Progenitor cell of endocrine pancreas (in vitro differentiated cells): ENCODE measurements around the gene KCNJ11. TPM values are rescaled to one million over a fixed set of nuclear protein-coding genes. Genes with fewer than 3 reads are reported as not detected.
A peak's percentile ranks its signal among the peaks of the same experiment; 100 is the strongest.

Source experiments
- DNase-seq: peaks from one replicate; pipeline ENCODE4 v3.0.0; 2021; ENCODE audit warnings: low spot score; ENCODE audit not compliant: unreplicated experiment
- H3K27ac Mint-ChIP-seq: 2 replicates; pipeline ENCODE4 v1.8.0; 2021; ENCODE audit warnings: mild to moderate bottlenecking, moderate library complexity, mixed read lengths
- H3K27me3 Mint-ChIP-seq: 2 replicates; pipeline ENCODE4 v1.8.0; 2021; ENCODE audit warnings: mixed read lengths
- H3K36me3 Mint-ChIP-seq: 2 replicates; pipeline ENCODE4 v1.8.0; 2022; ENCODE audit warnings: mixed read lengths; ENCODE audit not compliant: insufficient read depth
- H3K4me1 Mint-ChIP-seq: 2 replicates; pipeline ENCODE4 v1.8.0; 2021; ENCODE audit warnings: low read depth, mixed read lengths
- H3K4me3 Mint-ChIP-seq: 2 replicates; pipeline ENCODE4 v1.8.0; 2021; ENCODE audit warnings: low read depth, mild to moderate bottlenecking, moderate library complexity, mixed read lengths
- H3K9me3 Mint-ChIP-seq: 2 replicates; pipeline ENCODE4 v1.8.0; 2021; ENCODE audit warnings: low read depth, mixed read lengths
- total RNA-seq: library from RNA; stranded (reverse); gene quantifications from 2 replicates; pipeline ENCODE4 v1.2.1, GENCODE V29; 2021
- TF ChIP-seq, protein P1 (sequence below): fragments of 200-600 bp; sonication (generic); IDR thresholded peaks from one replicate; pipeline ENCODE4 v1.5.0; 2021; ENCODE audit warnings: antibody characterized with exemption, mild to moderate bottlenecking; ENCODE audit not compliant: unreplicated experiment

Gene KCNJ11
- total RNA-seq, 1 donor from 2014 or later: 8.1 TPM

DNA sequence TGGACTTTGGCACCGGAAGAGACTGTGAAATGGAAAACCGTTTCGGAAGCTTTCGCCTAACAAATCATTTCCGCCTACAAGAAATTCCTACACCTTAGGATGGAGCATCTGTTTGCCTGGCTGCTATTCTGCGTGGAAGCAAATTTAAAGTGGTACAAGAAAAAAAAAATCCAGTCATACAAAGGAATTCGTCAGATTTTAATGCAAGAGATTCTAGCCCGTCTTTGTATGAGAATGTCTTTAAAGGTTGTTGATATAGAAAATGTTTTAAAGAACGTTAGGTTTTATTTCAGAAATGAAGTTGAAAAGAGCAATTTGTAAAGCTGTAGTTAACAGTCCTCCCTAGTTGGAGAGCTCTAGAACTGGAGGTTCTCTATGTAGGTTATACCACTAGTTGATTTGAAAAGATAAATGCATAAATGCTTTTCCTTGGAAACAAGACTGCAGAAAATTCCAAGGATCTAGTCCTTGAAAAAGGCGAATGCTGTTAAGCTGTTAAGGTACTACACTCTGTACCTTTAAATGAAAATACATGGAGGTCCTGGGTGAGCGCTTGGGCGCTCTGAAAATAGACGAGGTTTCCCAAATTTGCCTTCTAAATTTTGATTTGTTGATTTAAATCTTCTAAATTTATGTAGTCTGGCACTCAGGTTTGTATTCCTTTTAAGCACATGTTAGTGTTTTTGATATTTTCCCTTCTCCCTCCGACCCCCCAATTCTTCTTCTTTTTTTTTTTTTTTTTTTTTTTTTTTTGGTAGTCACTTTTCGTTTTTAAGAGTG is 34.4 kb downstream of the KCNJ11 start:
- peak overlapping the region; percentile 80 for H3K27ac Mint-ChIP-seq
- H3K9me3 Mint-ChIP-seq: peaks cover 1% of the 10 kb centered on the region
- peaks cover 50% of the 10 kb centered on the region for H3K27me3 Mint-ChIP-seq
- peaks cover 2% of the 10 kb centered on the region for H3K36me3 Mint-ChIP-seq
- no peak for DNase-seq
- H3K4me3 Mint-ChIP-seq: peak overlapping the region; percentile 71
- H3K4me1 Mint-ChIP-seq: peaks cover 15% of the 10 kb centered on the region
- TF ChIP-seq, protein P1, sequence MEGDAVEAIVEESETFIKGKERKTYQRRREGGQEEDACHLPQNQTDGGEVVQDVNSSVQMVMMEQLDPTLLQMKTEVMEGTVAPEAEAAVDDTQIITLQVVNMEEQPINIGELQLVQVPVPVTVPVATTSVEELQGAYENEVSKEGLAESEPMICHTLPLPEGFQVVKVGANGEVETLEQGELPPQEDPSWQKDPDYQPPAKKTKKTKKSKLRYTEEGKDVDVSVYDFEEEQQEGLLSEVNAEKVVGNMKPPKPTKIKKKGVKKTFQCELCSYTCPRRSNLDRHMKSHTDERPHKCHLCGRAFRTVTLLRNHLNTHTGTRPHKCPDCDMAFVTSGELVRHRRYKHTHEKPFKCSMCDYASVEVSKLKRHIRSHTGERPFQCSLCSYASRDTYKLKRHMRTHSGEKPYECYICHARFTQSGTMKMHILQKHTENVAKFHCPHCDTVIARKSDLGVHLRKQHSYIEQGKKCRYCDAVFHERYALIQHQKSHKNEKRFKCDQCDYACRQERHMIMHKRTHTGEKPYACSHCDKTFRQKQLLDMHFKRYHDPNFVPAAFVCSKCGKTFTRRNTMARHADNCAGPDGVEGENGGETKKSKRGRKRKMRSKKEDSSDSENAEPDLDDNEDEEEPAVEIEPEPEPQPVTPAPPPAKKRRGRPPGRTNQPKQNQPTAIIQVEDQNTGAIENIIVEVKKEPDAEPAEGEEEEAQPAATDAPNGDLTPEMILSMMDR: no peak

DNA sequence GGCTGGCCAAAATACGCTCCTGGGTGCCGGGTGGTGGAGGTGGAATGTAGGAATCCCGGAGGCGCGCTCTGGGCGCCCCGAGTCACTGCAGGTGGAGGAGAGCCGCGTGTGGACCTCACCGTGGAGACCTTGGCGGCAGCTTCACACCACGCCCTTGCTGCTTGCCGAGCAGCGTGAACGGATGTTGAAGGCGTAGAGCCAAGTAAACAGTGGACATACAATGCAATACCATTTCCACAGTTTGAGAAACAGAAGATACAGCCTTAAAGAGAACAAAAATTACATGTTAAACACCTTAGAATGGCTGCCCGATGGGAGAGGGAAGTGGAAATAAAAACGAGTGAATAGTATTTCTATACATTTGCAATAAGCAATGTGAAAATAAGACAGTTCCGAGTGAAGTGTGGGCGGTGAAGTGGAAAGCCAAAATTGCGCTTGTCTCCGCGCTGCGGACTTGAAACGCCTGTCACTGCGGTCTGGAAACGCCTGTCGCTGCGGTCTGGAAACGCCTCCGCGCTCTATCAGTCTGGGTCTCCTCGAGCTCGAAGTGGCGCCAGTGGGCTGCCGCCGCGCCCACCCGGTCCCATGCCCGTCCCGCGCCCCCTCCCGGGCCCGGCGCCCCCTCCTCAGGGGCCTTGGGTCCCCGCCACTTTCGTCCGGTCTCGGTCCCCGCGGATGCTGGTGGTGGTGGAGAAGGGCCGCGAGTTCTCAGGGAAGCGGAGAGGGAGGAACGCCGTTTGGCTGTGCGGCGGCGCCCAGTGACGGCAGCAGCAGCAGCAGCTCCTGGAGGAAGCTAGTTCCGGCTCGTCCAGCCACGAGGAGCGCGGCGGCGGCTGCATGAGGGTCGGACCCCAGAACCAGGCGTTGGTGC is 35.3 kb downstream of the KCNJ11 start:
- Mint-ChIP-seq H3K4me1 (peaks cover 15% of the 10 kb centered on the region), H3K36me3 (peaks cover 1% of the 10 kb centered on the region), H3K4me3 (peak overlapping the region; percentile 71), H3K27me3 (peaks cover 51% of the 10 kb centered on the region), H3K9me3 (no peaks in the 10 kb centered on the region), H3K27ac (peak overlapping the region; percentile 38)
- TF ChIP-seq, protein P1: no peak
- peak; percentile 40 for DNase-seq

DNA sequence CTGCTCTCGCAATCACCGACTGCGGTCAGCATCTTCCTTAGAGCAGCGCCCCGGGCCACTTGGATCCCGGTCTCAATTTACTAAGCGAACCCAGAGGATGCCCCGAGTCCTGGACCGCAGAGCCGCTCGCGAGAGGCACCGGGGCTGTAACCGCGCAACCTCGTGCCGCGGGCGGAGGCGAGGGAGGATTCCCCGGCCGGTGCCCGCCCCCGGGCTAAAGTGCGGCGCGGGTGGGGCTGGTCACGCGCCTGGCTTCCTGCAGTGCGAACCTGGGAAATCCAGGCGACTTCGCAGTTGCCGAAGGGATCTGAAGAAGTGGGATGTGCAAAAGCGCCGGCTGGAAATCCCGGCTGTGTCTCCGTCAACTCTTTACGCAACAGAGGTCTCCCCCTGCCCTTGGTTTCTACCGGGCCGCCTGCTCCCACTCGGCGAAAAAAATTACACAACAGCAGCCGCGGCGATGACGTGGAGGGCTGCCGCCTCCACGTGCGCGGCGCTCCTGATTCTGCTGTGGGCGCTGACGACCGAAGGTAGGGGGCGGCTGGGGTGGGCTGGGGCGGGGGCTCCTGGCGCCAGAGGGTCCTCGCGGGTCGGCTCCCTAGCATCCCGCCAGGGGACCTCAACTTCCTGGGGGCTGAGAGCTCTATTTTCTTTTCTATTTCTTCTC is 36.8 kb downstream of the KCNJ11 start, which contains the start of gene NCR3LG1:
NCR3LG1 (plus strand) TSS at position 291 of the 667 bp plus-strand sequence; CDS start at position 461, 170 bp downstream.
- Mint-ChIP-seq H3K4me1 (peaks cover 15% of the 10 kb centered on the region), H3K27me3 (peaks cover 51% of the 10 kb centered on the region)
- TF ChIP-seq, protein P1: no peak

DNA sequence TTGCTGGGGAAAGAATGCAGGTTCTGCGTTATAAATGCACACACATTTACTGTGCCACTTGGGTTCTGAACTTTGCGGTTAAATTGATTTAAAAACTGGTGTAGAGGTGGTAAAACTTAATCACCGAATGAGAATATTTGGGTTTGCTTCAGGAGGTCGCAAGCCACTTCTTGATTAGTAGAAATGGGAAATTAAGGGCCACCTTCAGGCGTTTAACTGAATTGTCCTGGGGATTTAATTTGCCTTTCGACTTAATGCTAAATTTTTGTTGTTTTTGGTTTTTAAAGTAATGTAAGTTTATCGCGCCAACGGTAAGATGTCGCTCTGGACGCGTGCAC is 37.3 kb downstream of the KCNJ11 start:
- no peaks in the 10 kb centered on the region for H3K9me3 Mint-ChIP-seq
- no peak overlapping the region for H3K27ac Mint-ChIP-seq
- peaks cover 15% of the 10 kb centered on the region for H3K4me1 Mint-ChIP-seq
- peaks cover 1% of the 10 kb centered on the region for H3K36me3 Mint-ChIP-seq
- TF ChIP-seq, protein P1: peak; percentile 17
- peaks cover 51% of the 10 kb centered on the region for H3K27me3 Mint-ChIP-seq
- no peak for DNase-seq
- peak overlapping the region; percentile 71 for H3K4me3 Mint-ChIP-seq

More for the DNA sequence above, 36.8 kb downstream of the KCNJ11 start, which contains the start of gene NCR3LG1:
- no peak for DNase-seq
- H3K9me3 Mint-ChIP-seq: no peaks in the 10 kb centered on the region
- peaks cover 1% of the 10 kb centered on the region for H3K36me3 Mint-ChIP-seq
- peak within 1 kb of the TSS; percentile 71 for H3K4me3 Mint-ChIP-seq
- peak within 1 kb of the TSS; percentile 38 for H3K27ac Mint-ChIP-seq
